Breast epithelium (tissue), 4 donors: ENCODE data around the gene MAPKAP1. TPM values are rescaled to one million over a fixed set of nuclear protein-coding genes. Genes with fewer than 3 reads are reported as not detected.

Experiments used
- DNase-seq, 2 donors: peaks; one replicate each; pipeline ENCODE4 v3.0.0-alpha.2; 2019; ENCODE audit warnings: low spot score in 2 of 2
- H3K27ac ChIP-seq, 2 donors: fragments of 200-600 bp; sonication (generic) in 1 of 2; one replicate each; pipeline ENCODE4 v1.5.1; 2016 to 2019; ENCODE audit warnings: mild to moderate bottlenecking in 1 of 2
- H3K27me3 ChIP-seq, 2 donors: fragments of 200-600 bp; sonication (generic) in 1 of 2; one replicate each; pipeline versions ENCODE4 v1.5.1 to v1.6.0; 2017 to 2019; ENCODE audit warnings: control low read depth in 1 of 2, mild to moderate bottlenecking in 1 of 2
- H3K36me3 ChIP-seq: fragments of 200-600 bp; one replicate; pipeline ENCODE4 v1.5.1; 2019
- H3K4me1 ChIP-seq, 2 donors: fragments of 200-600 bp; sonication (generic); one replicate each; pipeline ENCODE4 v1.5.1; 2016 to 2019; ENCODE audit warnings: control low read depth in 1 of 2
- H3K4me3 ChIP-seq, 3 donors: fragments of 200-600 bp; sonication (generic); 1 replicate in 2 of 3; 2 replicates in 1 of 3; pipeline ENCODE4 v1.5.1; 2016 to 2019; ENCODE audit warnings: mild to moderate bottlenecking in 3 of 3, moderate library complexity in 2 of 3
- H3K9me3 ChIP-seq, 2 donors: fragments of 200-600 bp; sonication (generic) in 1 of 2; one replicate each; pipeline ENCODE4 v1.5.1; 2016 to 2019; ENCODE audit warnings: control low read depth in 1 of 2
- POLR2A ChIP-seq: fragments of 450-650 bp; IDR thresholded peaks from one replicate; pipeline ENCODE4 v1.6.1; 2016; ENCODE audit warnings: antibody characterized with exemption, mild to moderate bottlenecking, moderate library complexity
- POLR2AphosphoS5 ChIP-seq, 3 donors: sonication (generic); formaldehyde crosslinking; IDR thresholded peaks; one replicate each; pipeline ENCODE4 v1.6.1; 2017; ENCODE audit warnings: antibody characterized with exemption in 3 of 3
- intact Hi-C: fragments of 100-400 bp; cut with DNase I; formaldehyde crosslinking; loops from one replicate; pipeline ENCODE4 v1.15.1; 2023; ENCODE audit warnings: low total_unique reads
- total RNA-seq, 3 donors: library from RNA; depleted of rRNA; stranded (reverse); fragments of >200 nt; gene quantifications; one replicate each; pipeline ENCODE4 v1.1.0, GENCODE V29; 2016
- TF ChIP-seq, protein P1 (sequence below), 3 donors: fragments of 450-650 bp; IDR thresholded peaks; one replicate each; pipeline ENCODE4 v1.5.1; 2016 to 2017; ENCODE audit warnings: antibody characterized with exemption in 3 of 3, mild to moderate bottlenecking in 3 of 3, moderate library complexity in 3 of 3

MAPKAP1 gene
- total RNA-seq, 3 donors from 2014 or later = 61.3 to 81.9 (median 78.6) TPM

- Histone ChIP-seq H3K27me3 (no peaks in the 10 kb centered on the region), H3K27ac (no peak overlapping the region), H3K4me1 (no peaks in the 10 kb centered on the region), H3K36me3 (no peaks in the 10 kb centered on the region), H3K9me3 (no peaks in the 10 kb centered on the region), H3K4me3 (no peak overlapping the region)
- TF ChIP-seq POLR2A (no peak), POLR2AphosphoS5 (IDR thresholded peaks at IDR 0.05) (no peak)
- TF ChIP-seq, protein P1, sequence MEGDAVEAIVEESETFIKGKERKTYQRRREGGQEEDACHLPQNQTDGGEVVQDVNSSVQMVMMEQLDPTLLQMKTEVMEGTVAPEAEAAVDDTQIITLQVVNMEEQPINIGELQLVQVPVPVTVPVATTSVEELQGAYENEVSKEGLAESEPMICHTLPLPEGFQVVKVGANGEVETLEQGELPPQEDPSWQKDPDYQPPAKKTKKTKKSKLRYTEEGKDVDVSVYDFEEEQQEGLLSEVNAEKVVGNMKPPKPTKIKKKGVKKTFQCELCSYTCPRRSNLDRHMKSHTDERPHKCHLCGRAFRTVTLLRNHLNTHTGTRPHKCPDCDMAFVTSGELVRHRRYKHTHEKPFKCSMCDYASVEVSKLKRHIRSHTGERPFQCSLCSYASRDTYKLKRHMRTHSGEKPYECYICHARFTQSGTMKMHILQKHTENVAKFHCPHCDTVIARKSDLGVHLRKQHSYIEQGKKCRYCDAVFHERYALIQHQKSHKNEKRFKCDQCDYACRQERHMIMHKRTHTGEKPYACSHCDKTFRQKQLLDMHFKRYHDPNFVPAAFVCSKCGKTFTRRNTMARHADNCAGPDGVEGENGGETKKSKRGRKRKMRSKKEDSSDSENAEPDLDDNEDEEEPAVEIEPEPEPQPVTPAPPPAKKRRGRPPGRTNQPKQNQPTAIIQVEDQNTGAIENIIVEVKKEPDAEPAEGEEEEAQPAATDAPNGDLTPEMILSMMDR (IDR thresholded peaks at IDR 0.05) = no peak
- DNase-seq = no peak
- intact Hi-C loops = no loop called here
Measured at GRCh38 chr9:125447202-125447802, 259.7 kb downstream of the MAPKAP1 start.

DNA sequence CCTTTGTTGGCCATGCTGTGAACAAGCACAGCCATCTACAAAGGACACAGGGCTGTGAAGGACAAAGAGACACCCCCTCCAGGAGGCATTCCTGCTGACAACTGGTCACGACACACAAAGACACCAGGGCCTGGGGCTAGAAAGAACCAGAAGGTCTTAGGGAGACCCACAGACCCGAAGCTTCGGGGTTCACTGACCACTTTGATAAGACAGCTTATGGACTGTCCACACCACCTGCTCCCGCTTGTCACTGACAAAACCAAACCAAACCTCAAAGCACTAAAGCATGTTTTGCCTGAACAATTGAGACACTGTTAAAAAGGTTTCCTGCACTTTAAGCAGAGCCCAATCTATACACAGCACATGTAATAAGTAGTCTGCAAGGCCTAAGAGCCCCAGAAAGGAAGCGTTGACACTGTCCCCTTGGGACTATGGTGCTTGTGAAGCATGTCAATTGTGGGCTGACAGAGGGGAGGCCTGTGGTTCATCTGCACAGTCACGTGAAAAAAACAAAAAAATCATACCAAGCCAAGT, 260.4 kb downstream of the MAPKAP1 start:
- no peak overlapping the region for H3K27ac ChIP-seq
- H3K27me3 ChIP-seq = no peaks in the 10 kb centered on the region
- TF ChIP-seq, protein P1 (IDR thresholded peaks at IDR 0.05) = no peak
- no peak for TF ChIP-seq POLR2A
- no peak for TF ChIP-seq POLR2AphosphoS5 (IDR thresholded peaks at IDR 0.05)
- no peak for DNase-seq
- H3K9me3 ChIP-seq = no peaks in the 10 kb centered on the region
- no peak overlapping the region for H3K4me3 ChIP-seq
- intact Hi-C loops = no loop called here
- H3K36me3 ChIP-seq = no peaks in the 10 kb centered on the region
- H3K4me1 ChIP-seq = no peaks in the 10 kb centered on the region

GRCh38 chr9:125444956-125445506, 262.0 kb downstream of the MAPKAP1 start:
- DNase-seq = no peak
- no peaks in the 10 kb centered on the region for H3K27me3 ChIP-seq
- TF ChIP-seq POLR2AphosphoS5 (IDR thresholded peaks at IDR 0.05) (no peak), POLR2A (no peak)
- TF ChIP-seq, protein P1 (IDR thresholded peaks at IDR 0.05) = no peak
- no peaks in the 10 kb centered on the region for H3K36me3 ChIP-seq
- intact Hi-C loops = no loop called here
- H3K27ac ChIP-seq = no peak overlapping the region
- no peaks in the 10 kb centered on the region for H3K9me3 ChIP-seq
- H3K4me3 ChIP-seq = no peak overlapping the region
- H3K4me1 ChIP-seq = no peaks in the 10 kb centered on the region

DNA sequence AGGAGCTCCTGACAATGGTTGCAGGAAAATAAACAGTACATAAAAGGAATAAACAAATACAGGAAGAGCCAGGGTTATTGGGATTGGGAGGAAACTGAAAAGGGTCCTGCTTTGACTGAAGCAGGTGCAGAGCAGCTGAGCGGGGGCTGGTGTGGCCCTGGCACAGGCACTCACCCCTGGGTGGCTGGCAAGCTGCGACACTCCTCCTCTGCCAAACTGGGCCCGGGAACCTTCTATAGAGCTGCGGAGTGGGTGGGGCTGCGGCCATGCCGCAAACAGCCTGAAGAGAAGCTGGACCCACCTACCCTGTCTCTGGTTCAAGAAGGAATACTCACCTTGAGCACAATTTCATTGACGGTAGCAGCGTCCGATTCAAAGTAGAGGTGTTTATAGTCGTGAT, 262.8 kb downstream of the MAPKAP1 start:
- TF ChIP-seq POLR2AphosphoS5 (IDR thresholded peaks at IDR 0.05) (no peak), POLR2A (no peak)
- no peak overlapping the region for H3K4me3 ChIP-seq
- no peaks in the 10 kb centered on the region for H3K4me1 ChIP-seq
- H3K36me3 ChIP-seq = no peaks in the 10 kb centered on the region
- H3K27me3 ChIP-seq = no peaks in the 10 kb centered on the region
- DNase-seq = no peak
- H3K9me3 ChIP-seq = no peaks in the 10 kb centered on the region
- H3K27ac ChIP-seq = no peak overlapping the region
- intact Hi-C loops = no loop called here

GRCh38 chr9:125443367-125443766, 263.6 kb downstream of the MAPKAP1 start:
- DNase-seq = no peak
- TF ChIP-seq POLR2AphosphoS5 (IDR thresholded peaks at IDR 0.05) (no peak), POLR2A (no peak)
- TF ChIP-seq, protein P1 (IDR thresholded peaks at IDR 0.05) = no peak
- no peaks in the 10 kb centered on the region for H3K9me3 ChIP-seq
- H3K36me3 ChIP-seq = no peaks in the 10 kb centered on the region
- intact Hi-C loops = no loop called here
- H3K4me3 ChIP-seq = no peak overlapping the region
- H3K4me1 ChIP-seq = no peaks in the 10 kb centered on the region
- no peak overlapping the region for H3K27ac ChIP-seq
- H3K27me3 ChIP-seq = no peaks in the 10 kb centered on the region
